ENCODE data around the gene LYSMD3.

DNA sequence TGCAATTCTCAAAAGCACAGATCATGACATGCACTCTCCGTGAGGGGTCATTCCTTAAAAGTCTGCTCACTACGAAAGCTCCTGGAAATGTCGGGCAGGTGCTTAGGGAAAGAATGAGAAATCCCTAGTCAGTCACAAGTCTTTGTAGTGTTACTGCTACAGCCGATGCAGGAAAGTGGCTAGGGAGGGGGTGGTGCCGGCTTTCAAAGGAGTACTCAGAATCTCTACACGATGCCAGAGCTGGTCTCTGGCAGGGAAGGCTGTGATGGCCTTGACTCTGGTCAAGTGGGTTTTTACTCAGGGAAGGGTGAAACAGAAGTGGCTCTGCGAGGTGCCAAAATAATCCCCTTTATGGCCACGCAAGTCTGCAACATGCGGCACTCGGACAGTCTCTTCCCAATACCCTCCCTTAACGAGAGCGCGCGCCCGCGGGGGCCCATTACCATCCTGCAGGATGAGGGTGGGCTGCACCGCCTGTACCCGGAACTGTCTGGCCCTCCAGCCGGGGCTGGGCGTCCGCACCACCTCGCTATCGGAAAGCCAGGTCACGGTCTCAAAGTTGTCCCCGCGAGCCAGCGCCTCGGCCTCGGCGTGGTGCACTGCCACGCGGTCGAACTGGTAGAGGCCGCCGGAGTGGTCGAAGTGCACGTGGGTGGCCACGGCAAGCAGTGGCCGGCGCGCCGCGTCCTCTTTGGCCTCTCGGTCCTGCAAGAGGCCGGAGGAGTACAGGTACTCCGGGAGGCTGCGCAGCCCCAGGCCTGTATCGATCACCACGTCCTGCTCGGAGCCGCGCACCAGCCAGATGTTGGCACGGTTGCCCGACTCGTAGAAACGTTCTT, 55.8 kb downstream of the LYSMD3 start:
- TF ChIP-seq, protein P1, sequence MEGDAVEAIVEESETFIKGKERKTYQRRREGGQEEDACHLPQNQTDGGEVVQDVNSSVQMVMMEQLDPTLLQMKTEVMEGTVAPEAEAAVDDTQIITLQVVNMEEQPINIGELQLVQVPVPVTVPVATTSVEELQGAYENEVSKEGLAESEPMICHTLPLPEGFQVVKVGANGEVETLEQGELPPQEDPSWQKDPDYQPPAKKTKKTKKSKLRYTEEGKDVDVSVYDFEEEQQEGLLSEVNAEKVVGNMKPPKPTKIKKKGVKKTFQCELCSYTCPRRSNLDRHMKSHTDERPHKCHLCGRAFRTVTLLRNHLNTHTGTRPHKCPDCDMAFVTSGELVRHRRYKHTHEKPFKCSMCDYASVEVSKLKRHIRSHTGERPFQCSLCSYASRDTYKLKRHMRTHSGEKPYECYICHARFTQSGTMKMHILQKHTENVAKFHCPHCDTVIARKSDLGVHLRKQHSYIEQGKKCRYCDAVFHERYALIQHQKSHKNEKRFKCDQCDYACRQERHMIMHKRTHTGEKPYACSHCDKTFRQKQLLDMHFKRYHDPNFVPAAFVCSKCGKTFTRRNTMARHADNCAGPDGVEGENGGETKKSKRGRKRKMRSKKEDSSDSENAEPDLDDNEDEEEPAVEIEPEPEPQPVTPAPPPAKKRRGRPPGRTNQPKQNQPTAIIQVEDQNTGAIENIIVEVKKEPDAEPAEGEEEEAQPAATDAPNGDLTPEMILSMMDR (IDR thresholded peaks at IDR 0.05; ENCODE audit: low read depth, low read length, poor library complexity, severe bottlenecking), result no peak
- no peak for TF ChIP-seq EZH2phosphoT487 (IDR thresholded peaks at IDR 0.05; ENCODE audit: borderline replicate concordance, low read length)

Measured in DOHH2 (cell line).